ENCODE data around the gene RHBG.
"Not testable (repeated sequence)": the region's sequence is repeated elsewhere in the genome, so short reads cannot be mapped to it uniquely, and the experiment has no call there.

Gene RHBG, protein sequence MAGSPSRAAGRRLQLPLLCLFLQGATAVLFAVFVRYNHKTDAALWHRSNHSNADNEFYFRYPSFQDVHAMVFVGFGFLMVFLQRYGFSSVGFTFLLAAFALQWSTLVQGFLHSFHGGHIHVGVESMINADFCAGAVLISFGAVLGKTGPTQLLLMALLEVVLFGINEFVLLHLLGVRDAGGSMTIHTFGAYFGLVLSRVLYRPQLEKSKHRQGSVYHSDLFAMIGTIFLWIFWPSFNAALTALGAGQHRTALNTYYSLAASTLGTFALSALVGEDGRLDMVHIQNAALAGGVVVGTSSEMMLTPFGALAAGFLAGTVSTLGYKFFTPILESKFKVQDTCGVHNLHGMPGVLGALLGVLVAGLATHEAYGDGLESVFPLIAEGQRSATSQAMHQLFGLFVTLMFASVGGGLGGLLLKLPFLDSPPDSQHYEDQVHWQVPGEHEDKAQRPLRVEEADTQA

DNA sequence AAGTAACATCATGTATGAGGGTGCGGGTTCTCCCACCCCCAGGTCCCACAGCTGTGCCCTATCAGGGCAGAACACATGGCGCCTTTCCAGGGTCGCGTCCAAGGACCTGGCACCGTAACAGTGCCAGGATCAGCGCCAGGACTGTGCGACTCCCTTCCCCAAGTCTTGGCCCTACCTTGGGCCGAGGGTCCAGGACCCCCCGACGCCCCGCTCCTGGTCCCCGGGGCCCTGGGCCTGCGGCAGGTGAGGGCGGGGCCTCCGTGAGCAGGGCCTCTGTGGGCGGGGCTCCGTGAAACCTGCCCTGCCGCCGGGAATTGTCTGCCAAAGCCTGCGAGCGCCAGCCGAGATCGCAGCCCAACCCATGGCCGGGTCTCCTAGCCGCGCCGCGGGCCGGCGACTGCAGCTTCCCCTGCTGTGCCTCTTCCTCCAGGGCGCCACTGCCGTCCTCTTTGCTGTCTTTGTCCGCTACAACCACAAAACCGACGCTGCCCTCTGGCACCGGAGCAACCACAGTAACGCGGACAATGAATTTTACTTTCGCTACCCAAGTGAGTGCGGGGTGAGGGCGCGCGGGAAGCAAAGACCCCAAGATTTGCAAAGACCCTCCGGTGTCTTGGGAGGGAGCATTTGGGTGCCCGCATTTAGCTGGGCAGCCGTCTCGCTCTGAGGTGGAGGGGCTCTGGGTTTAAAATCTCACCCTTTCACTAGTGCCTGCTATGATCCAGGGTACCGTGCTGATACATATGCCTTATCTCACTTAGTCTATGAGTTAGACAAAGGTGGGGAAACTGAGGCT, at the start of gene RHBG:
RHBG (plus strand) TSS at position 323 of the 796 bp plus-strand sequence; CDS start at position 362, 39 bp downstream.
- no peak for DNase-seq (ENCODE audit: low read depth, low spot score)

DNA sequence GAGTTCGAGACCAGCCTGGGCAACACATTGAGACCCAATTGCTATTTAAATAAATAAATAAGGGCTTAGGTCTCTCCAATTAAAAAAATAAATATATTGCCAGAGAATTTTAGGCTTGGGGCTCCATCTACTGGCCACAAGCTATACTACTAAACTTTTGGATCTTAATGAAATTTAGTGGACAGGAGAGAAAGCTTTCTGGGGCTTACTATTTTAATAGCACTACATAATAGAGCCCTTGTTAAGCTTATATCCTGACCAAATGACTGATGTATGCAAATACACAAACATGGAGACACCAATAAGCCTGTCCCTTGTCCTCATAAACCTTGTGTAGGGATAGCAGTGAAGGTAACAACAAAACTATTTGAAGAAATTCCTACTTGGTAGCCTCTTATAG, 49.3 kb upstream of the RHBG start:
- no peak for DNase-seq (ENCODE audit: low read depth, low spot score)

DNA sequence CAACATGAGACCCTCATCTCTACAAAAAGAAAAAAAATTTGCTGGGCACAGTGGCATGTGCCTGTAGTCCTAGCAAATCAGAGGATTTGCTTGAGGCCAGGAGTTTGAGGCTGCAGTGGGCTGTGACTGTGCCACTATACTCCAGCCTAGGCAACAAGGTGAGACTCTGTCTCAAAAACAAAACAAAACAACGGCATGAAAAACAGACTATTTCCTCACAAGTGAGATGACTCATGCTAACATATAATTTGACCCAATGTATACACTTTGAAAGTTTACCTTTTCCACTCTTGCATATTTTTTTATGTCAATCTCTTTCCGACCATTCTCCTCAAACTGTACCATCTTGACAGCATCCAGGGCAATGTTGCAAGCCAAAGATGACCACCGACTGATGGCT, 48.5 kb upstream of the RHBG start:
- DNase-seq (ENCODE audit: low read depth, low spot score), result no peak

DNA sequence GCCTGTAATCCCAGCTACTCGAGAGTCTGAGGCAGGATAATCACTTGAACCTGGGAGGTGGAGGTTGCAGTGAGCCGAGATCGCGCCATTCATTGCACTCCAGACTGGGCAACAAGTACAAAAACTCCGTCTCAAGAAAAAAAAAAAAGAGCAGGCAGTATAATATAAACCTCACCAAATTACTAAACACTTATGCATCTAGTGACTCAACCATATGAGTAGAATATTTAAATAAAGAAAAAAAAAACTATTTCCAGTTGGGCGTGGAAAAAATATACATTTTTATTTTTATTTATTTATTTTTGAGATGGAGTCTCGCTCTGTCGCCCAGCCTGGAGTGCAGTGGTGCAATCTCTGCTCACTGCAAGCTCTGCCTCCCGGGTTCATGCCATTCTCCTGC, 45.8 kb upstream of the RHBG start:
- DNase-seq (ENCODE audit: low read depth, low spot score), result not testable (repeated sequence)

DNA sequence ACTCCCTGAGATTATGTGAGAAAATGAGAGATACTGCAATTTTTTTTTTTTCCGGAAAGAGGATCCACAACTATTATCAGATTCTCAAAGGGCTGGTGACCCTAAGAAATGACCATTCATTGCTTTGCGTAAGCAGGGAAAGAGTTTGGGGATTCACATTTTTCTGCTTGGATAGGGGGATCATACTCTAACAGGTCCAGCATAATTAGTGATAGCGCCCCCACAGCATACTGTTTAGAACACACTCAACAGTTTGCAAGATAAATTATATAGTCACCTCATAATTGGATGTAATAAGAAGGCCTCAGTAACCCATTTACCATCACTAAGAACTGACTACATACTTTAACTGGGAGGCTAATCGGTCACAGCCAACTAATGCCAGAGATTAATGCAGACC, 32.8 kb upstream of the RHBG start:
- DNase-seq (ENCODE audit: low read depth, low spot score), result no peak

DNA sequence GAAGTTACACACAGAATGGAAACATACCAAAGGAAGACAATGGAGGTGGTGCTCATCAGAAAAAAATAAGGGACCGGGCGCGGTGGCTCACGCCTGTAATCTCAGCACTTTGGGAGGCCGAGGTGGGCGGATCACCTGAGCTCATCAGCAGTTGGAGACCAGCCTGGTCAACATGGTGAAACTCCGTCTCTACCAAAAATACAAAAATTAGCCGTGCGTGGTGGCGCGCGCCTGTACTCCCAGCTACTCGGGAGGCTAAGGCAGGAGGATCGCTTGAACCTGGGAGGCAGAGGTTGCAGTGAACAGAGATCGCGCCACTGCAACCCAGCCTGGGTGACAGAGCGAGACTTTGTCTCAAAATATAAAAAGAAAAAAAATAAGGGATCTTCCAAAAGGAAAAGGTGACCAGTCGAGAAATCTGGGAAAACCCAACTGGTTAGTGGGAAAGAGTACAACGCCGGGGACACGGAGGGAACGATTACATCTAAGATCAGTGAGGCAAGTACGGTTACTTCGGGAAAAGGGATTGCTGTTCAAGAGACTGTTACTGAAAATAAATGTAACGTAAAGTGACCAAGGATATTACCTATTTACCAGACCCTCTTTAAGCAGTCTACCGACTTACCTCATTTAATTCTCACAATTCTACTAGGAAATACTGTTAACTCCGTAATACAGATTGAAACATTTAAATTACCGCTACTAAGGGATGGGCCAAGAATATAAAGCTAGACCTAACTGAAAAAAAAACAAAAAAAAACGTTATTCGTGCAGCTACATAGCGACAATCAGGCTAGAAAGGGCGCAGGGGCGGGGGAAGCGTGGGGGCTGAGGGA, 31.7 kb upstream of the RHBG start:
- DNase-seq (ENCODE audit: low read depth, low spot score), result no peak

DNA sequence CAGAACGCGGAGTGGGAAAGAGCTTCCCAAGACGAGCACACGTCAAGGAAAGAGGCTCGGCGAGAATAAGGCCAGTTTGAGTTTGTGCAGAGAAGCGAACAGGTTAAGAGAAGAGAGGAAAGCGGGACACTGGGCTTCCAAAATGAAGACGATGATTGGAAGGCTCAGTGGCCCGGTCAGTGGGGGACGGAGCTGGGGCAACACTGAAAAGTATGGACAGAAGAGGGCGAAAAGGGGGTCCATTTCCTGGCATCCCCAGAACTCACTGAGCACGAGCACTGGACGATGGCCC, 31.2 kb upstream of the RHBG start:
- no peak for DNase-seq (ENCODE audit: low read depth, low spot score)

DNA sequence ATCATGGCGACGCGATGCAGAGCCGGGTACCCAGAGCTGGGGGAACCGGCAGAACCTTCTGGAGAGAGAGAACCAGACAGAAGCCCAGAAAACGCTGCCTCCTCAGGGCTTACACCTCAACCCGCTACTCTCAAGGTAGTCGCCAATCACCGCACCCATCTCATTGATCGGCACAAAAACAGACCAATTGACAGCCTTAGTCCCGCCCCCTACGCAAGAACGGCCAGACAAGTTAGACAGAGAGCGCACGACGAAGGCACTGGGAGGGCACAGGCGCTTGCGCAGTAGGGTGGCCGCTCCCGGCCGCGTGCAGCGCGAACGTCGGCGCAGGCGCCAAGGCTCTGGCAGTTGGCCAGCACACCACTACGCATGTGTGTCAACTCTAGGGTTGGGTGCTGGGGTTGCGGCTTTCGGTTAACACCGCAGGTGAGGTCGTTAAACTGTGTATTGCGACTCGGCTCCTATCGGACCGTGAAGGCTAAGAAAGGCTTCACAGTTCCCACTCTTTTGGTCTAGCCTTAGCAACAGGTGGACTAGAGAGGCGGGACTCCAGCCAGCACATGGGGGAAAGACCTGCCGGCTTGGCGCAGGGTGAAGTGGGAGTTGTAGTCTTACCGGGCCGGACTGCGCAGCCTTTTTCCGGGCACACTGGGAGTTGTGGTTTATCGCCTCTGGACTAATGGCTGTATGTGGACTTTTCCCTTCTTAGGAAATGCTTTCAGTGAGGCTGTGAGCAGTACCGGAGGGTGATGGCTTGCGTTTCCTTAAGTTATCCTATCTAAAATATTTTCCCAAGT, 30.6 kb upstream of the RHBG start, which contains the start of the genes CCT3 and TSACC:
CCT3 (minus strand) TSS at position 113 of the 797 bp plus-strand sequence; CDS start at position 5, 108 bp downstream.
TSACC (plus strand) TSS at position 347 of the 797 bp plus-strand sequence. CDS start 1,232 bp downstream, outside the sequence.
- DNase-seq (ENCODE audit: low read depth, low spot score), result peak; percentile 99

DNA sequence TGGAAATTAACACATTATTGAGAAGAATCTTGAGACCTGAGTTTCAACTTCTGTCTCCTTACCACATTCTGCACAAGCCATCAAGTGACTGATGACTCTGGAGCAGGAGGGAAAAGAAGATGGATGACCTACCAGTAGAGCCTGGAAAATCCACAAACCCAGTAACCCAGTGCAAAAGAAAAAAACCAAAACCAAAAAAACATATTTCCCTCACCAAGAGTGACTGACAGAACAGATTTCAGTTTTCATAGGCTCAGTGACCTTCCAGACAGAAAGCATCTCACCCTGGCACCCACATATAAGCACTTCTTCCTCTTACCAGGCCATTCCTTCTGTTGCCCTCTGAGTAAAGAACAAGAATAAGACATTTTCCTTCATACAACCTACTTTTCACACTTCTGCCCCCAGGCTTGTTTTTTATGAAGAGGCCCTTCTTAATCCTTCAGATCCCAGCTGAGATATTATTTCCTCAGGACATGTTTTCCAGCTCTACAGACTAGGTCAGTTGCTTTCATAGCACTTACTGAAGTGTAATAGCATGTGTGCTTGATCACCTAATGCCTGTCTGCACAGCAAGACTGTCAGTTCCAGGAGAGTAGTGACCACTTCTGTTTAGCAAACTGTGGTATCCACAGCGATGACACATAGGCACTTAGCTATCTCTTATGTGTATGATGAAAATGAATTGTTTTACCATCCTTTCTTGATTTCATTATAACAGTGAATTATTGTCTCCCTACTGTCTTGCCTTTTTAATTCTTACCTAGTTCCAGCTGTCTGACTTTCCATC, 26.6 kb upstream of the RHBG start:
- DNase-seq (ENCODE audit: low read depth, low spot score), result no peak

DNA sequence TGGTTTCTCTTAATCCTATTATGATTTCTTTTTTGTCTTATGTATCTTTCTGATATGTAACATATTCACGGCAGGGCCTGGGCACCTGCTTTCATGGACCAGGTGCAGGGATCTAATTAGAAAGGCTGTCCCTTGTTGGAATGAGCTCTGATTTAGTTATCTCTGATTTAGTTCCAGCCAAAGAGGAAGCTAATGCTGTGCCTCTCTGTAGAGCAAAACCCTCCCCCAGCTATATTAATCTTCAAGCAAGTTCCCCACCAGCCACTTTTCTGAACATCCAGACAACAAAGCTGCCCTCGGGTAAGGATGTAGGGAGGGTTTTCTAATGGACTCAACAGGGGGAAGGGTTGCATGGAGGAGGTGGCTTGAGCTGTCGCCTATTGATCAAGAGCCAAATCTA, 24.6 kb upstream of the RHBG start:
- DNase-seq (ENCODE audit: low read depth, low spot score), result no peak

DNA sequence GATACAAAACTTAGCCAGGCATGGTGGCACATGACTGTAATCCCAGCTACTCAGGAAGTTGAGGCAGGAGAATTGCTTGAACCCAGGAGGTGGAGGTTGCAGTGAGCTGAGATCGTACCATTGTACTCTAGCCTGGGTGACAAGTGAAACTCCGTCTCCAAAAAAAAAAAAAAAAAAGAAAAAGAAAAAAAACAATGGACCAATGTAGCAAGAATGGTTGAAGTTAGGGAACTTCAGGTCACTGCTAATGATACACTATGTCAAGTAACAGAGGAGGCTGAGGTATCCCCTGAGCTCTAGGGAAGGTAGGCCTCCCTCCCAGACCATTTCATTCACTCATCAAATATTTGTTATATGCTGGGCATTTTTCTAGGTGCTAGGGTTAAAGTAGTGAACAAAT, 23.0 kb upstream of the RHBG start:
- DNase-seq (ENCODE audit: low read depth, low spot score), result not testable (repeated sequence)

DNA sequence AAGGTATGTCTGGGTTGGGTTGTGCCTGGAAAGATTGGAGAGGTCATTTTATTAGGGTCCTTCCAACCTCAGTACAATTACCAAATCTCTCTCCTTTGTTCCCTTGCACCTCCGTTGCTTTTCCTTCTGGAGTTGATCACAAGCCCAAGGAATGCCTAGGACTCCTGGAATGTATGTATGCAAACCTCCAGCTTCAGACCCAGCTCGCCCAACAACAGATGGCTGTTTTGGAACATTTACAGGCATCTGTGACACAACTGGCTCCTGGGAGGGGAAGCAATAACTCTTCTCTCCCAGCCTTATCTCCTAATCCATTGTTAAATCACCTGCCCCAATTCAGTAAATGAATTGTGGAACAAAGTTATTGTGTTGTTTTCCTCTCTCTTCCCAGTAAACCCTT, 22.4 kb upstream of the RHBG start:
- DNase-seq (ENCODE audit: low read depth, low spot score), result no peak

DNA sequence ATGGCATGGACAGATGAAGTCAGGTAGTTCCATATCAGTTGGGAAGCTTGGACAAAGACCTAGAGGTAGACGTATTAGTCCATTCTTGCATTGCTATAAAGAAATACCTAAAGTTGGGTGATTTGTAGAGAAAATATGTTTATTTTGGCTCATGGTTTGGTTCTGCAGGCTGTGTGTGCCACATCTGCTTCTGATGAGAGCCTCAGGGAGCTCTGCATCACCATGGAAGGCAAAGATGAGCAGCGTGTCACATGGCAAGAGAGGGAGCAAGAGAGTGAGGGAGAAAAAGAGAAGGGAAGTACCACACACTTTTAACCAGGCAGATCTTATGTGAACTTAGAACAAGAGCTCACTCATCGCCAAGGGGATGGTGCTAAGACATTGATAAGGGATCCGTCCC, 21.7 kb upstream of the RHBG start:
- peak; percentile 33 for DNase-seq (ENCODE audit: low read depth, low spot score)

DNA sequence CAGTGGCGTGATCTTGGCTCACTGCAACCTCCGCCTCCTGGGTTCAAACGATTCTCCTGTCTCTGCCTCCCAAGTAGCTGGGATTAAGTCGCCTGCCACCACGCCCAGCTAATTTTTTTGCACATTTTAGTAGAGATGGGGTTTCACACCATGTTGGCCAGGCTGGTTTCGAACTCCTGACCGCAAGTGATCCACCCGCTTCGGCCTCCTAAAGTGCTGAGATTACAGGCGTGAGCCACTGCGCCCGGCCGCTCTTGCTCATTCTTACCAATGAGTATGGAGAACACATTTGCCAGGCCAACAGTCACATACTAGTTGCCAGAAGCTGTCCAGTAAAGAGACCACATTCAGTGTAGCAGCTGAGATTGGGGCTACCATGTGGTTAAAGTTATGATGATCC, 16.5 kb upstream of the RHBG start:
- not testable (repeated sequence) for DNase-seq (ENCODE audit: low read depth, low spot score)

DNA sequence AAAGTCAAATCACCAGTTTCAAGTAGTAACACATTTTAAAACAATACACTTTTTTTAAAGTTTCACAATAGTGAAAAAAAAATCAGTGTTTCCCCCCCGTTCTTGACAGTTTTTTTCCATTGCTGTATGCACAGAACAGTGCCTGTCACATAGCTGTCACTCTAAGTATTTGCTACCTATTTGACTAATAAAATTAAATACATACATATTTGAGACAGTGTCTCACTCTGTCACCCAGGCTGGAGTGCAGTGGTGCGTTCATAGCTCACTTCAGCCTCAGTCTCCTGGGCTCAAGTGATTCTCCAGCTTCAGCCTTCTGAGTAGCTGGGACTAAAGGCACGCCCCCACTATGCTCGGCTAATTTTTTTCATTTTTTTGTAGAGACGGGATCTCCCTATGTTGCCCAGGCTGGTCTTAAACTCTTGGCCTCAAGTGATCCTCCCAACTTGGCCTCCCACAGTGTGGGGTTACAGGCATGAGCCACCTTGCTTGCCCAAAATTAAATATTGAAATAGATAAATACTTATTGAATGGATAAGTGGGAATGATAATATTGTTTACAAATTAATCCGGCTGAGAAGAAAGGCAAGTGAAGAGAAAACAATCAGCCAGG, 12.6 kb upstream of the RHBG start:
- no peak for DNase-seq (ENCODE audit: low read depth, low spot score)

DNA sequence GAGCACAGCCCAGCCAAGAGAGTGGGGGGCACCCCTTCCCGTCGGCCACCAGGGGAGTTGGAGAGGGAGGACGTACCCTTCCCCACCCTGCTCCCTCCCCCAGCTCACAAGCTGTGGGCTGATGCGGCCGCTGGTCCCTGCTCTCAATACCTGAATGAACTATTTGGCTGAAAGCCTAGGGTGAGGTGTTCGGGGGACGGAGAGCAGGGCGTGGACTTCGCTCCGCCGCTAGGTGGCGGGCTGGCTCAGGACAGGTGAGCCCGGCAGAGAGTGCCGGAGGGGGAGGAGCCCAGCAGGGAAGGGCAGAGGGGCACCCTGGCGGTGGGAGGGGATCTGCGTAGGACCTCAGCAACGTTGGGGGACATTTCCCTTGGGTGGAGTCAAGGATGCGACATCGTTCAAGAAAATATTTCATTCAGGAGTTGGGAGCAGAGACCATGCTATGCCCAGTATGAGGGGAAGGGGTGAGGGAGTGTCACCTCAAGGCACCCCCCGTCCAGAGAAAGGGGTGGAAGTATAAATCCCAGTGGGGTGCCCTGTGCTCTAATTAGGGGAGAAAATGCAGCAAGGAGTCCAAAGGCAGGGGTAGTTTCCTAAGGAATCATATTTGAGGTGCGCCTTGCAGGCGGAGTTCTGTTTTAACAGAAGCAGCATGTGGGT, 12.0 kb upstream of the RHBG start:
- no peak for DNase-seq (ENCODE audit: low read depth, low spot score)

DNA sequence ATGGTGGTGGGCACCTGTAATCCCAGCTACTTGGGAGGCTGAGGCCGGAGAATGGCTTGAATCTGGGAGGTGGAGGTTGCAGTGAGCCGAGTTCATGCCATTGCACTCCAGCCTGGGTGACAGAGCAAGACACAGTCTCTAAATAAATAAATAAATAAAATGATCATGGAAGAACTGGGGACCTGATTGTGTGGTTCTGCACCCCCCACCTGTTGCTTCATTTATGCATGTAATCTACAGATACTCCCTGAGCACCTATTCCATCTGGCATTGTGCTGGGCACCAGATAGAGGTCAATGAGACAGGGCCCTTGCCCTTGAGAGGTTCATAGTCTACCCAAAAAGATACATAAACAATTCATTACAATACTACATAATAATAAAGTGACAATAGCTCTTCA, 11.0 kb upstream of the RHBG start:
- no peak for DNase-seq (ENCODE audit: low read depth, low spot score)

DNA sequence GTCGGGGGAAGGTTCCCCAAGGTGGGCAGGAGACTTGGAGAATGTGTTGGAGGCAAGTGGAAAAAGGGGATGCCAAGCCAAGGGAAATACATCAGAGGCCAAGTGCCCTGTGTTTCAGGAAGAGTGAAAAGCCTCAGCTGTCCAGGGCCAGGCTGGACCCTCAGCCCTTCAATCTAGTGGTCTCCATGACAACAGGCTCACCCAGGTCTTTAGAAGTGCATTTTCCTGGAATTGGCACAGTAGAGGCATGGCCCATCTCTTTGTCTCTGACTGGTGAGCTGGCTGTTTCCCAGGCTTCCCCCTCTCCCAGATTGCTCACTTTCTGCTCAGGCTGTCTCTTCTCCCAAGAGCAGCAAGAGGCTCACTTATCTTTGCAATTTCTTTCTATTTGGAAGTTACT, 10.4 kb upstream of the RHBG start:
- no peak for DNase-seq (ENCODE audit: low read depth, low spot score)

DNA sequence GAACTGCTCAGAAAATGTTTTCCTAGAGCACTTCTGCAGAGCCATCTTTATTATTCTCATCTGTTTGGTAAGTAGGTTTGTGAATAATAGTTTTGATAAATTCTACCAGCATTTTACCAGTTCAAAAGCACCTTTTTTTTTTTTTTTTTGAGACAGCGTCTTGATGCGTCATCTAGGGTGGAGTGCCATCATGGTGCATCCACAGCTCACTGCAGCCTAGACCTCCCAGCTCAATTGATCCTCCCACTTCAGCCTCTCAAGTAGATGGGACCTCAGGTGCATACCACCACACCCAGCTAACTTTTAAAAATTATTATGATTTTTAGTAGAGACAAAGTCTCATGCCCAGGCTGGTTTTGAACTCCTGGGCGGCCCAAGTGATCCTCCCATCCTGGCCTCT, 9.8 kb upstream of the RHBG start:
- DNase-seq (ENCODE audit: low read depth, low spot score), result no peak
